Measurements from ENCODE around the gene SMPD3. TPM values are rescaled to one million over a fixed set of nuclear protein-coding genes. Genes with fewer than 3 reads are reported as not detected.

The SMPD3 gene
- total RNA-seq, 4 donors from 2014 or later: 51.1 to 168 (median 68.9) TPM

DNA sequence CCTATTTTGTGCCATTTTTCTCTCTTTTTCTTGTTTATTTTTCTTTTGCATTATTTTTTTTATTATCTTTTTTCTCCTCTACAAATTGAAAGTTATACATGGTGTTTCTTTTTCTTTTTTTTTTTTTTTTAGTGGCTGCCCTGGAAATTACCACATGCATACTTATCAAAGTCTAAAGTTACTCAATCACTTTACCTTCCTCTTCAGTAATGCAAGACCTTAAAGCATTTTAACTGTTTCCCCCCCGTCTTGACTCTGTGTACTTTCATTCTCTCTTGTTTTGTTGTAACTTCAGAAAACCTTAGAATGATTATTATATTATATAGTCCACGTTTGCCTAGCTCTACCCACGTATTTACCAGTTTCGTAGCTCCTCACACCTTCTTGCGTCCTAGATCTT lies 33.3 kb upstream of the SMPD3 start:
- H3K27me3 ChIP-seq: no peaks in the 10 kb centered on the region
- H3K4me1 ChIP-seq: peaks cover 0 to 4% (median 2%) of the 10 kb centered on the region in 4 donors
- DNase-seq: no peak
- H3K9me3 ChIP-seq: no peaks in the 10 kb centered on the region
- in situ Hi-C loops (cut with MboI; ENCODE audit: low pct_ligation_motif_present in 1 of 4, low pct_unique_long_range_greater_than_20kb in 1 of 4, low sequenced_read_pairs in 3 of 4) (no loop called here), intact Hi-C loops (cut with DNase I; ENCODE audit: low total_unique reads) (no loop called here)
- TF ChIP-seq POLR2AphosphoS5 (IDR thresholded peaks at IDR 0.05) (no peak), POLR2A (IDR thresholded peaks at IDR 0.05) (no peak), EP300 (IDR thresholded peaks at IDR 0.05; ENCODE audit: low read depth) (no peak)
- TF ChIP-seq, protein P1, sequence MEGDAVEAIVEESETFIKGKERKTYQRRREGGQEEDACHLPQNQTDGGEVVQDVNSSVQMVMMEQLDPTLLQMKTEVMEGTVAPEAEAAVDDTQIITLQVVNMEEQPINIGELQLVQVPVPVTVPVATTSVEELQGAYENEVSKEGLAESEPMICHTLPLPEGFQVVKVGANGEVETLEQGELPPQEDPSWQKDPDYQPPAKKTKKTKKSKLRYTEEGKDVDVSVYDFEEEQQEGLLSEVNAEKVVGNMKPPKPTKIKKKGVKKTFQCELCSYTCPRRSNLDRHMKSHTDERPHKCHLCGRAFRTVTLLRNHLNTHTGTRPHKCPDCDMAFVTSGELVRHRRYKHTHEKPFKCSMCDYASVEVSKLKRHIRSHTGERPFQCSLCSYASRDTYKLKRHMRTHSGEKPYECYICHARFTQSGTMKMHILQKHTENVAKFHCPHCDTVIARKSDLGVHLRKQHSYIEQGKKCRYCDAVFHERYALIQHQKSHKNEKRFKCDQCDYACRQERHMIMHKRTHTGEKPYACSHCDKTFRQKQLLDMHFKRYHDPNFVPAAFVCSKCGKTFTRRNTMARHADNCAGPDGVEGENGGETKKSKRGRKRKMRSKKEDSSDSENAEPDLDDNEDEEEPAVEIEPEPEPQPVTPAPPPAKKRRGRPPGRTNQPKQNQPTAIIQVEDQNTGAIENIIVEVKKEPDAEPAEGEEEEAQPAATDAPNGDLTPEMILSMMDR (IDR thresholded peaks at IDR 0.05): no peak
- H3K27ac ChIP-seq: no peak overlapping the region
- H3K4me3 ChIP-seq: no peak overlapping the region
- WGBS, 2 donors (ENCODE audit: low coverage in 1 of 2): 66 to 77% methylated on average over 5 of the region's 5 CpGs
- H3K36me3 ChIP-seq: no peaks in the 10 kb centered on the region

DNA sequence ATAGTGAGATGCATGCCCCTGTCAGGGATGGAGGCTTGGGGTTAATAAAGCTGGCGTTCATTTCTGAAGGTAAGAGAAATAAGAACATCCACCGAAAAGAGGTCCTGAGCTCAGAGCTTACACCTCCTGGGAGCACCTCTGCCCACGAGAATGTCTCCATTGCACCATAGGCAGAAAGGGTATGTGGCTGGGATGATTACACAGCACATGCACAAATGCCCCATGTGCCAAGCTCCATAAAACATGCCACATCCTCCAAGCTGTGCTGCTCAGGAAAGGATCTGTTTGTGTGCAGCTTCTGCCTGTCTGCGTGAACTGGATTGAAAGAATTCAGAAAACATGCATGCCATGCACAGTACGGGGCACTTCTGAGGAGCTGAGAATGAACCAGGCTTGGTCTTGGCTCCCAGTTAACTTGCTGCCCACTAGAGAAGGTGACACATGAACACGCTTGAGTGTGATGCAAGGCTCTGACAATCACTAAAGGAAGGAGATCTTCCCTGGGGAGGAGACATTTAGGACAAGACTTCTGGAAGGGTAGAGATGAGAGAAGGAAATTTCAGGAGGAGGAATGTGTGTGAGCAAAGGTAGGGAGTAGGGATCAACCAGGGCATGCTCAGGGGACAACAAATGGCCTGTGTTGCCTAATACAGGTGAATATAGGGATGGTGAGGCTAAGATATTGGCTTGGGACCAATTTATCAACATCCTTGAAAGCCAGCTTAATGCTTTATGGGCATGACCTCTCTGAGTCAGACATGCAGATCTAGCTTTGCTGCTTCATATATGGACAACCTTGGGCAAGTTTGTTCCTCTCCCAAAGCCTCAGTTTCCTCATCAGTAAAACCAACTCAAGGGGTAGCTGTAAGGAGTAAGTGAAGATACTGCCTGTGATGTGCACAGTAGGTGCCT lies 32.0 kb upstream of the SMPD3 start:
- Histone ChIP-seq H3K36me3 (no peaks in the 10 kb centered on the region), H3K4me3 (no peak overlapping the region), H3K4me1 (no peaks in the 10 kb centered on the region), H3K27ac (no peak overlapping the region), H3K9me3 (no peaks in the 10 kb centered on the region), H3K27me3 (no peaks in the 10 kb centered on the region)
- TF ChIP-seq EP300 (IDR thresholded peaks at IDR 0.05; ENCODE audit: low read depth) (no peak), POLR2A (IDR thresholded peaks at IDR 0.05) (no peak), POLR2AphosphoS5 (IDR thresholded peaks at IDR 0.05) (no peak)
- TF ChIP-seq, protein P1 (IDR thresholded peaks at IDR 0.05): no peak
- intact Hi-C loops (cut with DNase I; ENCODE audit: low total_unique reads) (no loop called here), in situ Hi-C loops (cut with MboI; ENCODE audit: low pct_ligation_motif_present in 1 of 4, low pct_unique_long_range_greater_than_20kb in 1 of 4, low sequenced_read_pairs in 3 of 4) (no loop called here)
- DNase-seq: no peak
- WGBS, 2 donors (ENCODE audit: low coverage in 1 of 2): 85% methylated on average over 6 of the region's 6 CpGs; no CpG with 5 or more reads in 1 of the 2 donors

DNA sequence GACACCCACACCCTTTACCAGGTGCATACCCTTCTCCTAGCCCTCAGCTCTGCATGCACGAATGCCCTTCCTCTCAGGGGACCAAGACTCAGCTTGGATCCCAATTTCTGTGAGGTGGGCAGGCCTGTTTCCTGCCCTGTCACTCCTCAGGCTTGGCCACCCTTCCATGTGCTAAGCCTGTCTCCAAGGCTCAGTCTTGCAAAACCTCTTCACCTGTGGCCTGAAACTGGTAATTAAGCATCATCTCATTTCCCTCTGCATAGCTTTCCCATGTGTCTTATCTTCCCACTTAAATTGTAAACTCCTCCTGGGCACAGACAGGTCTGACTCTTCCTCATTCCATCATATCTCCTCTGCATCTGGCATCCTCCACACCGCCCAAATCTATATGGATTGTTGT lies 31.0 kb upstream of the SMPD3 start:
- in situ Hi-C loops (cut with MboI; ENCODE audit: low pct_ligation_motif_present in 1 of 4, low pct_unique_long_range_greater_than_20kb in 1 of 4, low sequenced_read_pairs in 3 of 4) (no loop called here), intact Hi-C loops (cut with DNase I; ENCODE audit: low total_unique reads) (no loop called here)
- Histone ChIP-seq H3K9me3 (no peaks in the 10 kb centered on the region), H3K27ac (no peak overlapping the region), H3K36me3 (no peaks in the 10 kb centered on the region), H3K4me3 (no peak overlapping the region), H3K27me3 (no peaks in the 10 kb centered on the region), H3K4me1 (no peaks in the 10 kb centered on the region)
- TF ChIP-seq POLR2AphosphoS5 (IDR thresholded peaks at IDR 0.05) (no peak), EP300 (IDR thresholded peaks at IDR 0.05; ENCODE audit: low read depth) (no peak), POLR2A (IDR thresholded peaks at IDR 0.05) (no peak)
- TF ChIP-seq, protein P1 (IDR thresholded peaks at IDR 0.05): no peak
- DNase-seq: no peak
- WGBS, 2 donors (ENCODE audit: low coverage in 1 of 2): 74 to 76% methylated on average over 2 of the region's 2 CpGs

DNA sequence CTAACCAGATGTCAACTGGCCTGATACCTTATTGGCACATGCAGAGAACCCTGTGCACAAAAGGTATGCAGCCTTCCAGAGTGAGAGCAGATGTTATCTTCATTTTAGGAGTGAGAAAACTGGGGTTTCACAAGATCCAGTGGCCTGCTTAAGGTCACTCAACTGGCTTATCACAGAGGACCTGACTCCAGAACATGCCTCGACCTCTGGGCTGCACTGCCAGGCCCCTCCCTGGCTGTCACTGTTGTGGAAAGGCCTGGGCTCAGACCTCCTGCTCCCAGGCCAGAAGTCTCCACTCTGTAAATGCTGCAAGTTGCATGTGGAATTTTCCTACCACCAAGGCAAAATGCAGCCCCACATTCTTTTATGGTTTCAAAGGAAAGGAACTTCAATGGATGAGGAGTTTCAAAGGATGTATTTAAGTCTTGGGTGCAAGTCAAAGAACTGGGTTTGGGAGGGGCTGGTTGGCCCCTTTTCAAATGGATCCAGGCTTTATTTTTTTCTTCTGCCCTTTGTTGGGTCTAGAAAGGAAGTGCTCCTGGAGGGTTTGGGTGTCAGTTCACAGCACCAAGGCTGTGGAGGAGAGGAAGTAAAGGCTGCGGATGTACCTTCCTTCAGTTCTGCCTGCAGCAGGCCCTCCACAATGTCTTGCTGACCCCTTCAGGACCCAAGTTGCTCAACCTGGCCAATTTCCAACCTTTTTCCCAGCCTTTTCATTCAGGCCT lies 30.4 kb upstream of the SMPD3 start:
- no peak for DNase-seq
- WGBS, 2 donors (ENCODE audit: low coverage in 1 of 2): 66% methylated on average over 2 of the region's 2 CpGs; no CpG with 5 or more reads in 1 of the 2 donors
- intact Hi-C loops (cut with DNase I; ENCODE audit: low total_unique reads): no loop called here

More for the DNA sequence above, 30.4 kb upstream of the SMPD3 start:
- Histone ChIP-seq H3K9me3 (no peaks in the 10 kb centered on the region), H3K4me3 (no peak overlapping the region), H3K4me1 (no peaks in the 10 kb centered on the region), H3K36me3 (no peaks in the 10 kb centered on the region), H3K27ac (no peak overlapping the region), H3K27me3 (no peaks in the 10 kb centered on the region)
- TF ChIP-seq EP300 (IDR thresholded peaks at IDR 0.05; ENCODE audit: low read depth): no peak
- no peak for TF ChIP-seq POLR2AphosphoS5 (IDR thresholded peaks at IDR 0.05)
- TF ChIP-seq POLR2A (IDR thresholded peaks at IDR 0.05): no peak
- TF ChIP-seq, protein P1 (IDR thresholded peaks at IDR 0.05): no peak
- in situ Hi-C loops (cut with MboI; ENCODE audit: low pct_ligation_motif_present in 1 of 4, low pct_unique_long_range_greater_than_20kb in 1 of 4, low sequenced_read_pairs in 3 of 4): no loop called here
